ENCODE measurements around the gene MTHFD1L.
A peak's percentile ranks its signal among the peaks of the same experiment; 100 is the strongest.

Gene MTHFD1L

GRCh38 chr6:150994026-150994425 lies 128.5 kb downstream of the MTHFD1L start:
- DNase-seq, result no peak

GRCh38 chr6:150996968-150997367 lies 131.5 kb downstream of the MTHFD1L start:
- no peak for DNase-seq

GRCh38 chr6:150999107-150999506 lies 133.6 kb downstream of the MTHFD1L start:
- DNase-seq, result no peak

- no peak for DNase-seq
Observed at GRCh38 chr6:150999576-150999975, 134.1 kb downstream of the MTHFD1L start.

- no peak for DNase-seq
Observed at GRCh38 chr6:151001387-151002056, 136.0 kb downstream of the MTHFD1L start.

- DNase-seq, result no peak
Observed at GRCh38 chr6:151002057-151002450, 136.6 kb downstream of the MTHFD1L start.

- DNase-seq, result no peak
Observed at GRCh38 chr6:151002491-151002935, 137.0 kb downstream of the MTHFD1L start.

- DNase-seq, result no peak
Observed at GRCh38 chr6:151004383-151005024, 139.0 kb downstream of the MTHFD1L start.

GRCh38 chr6:151005164-151005563 lies 139.7 kb downstream of the MTHFD1L start:
- no peak for DNase-seq

GRCh38 chr6:151005896-151006632 lies 140.6 kb downstream of the MTHFD1L start:
- DNase-seq, result no peak

GRCh38 chr6:151007076-151007475 lies 141.6 kb downstream of the MTHFD1L start:
- DNase-seq, result no peak

- DNase-seq, result no peak
Observed at GRCh38 chr6:151007922-151008321, 142.4 kb downstream of the MTHFD1L start.

- DNase-seq, result no peak
Observed at GRCh38 chr6:151008425-151008824, 142.9 kb downstream of the MTHFD1L start.

- DNase-seq, result no peak
Observed at GRCh38 chr6:151009576-151009975, 144.1 kb downstream of the MTHFD1L start.

- DNase-seq, result no peak
Observed at GRCh38 chr6:151010071-151010470, 144.6 kb downstream of the MTHFD1L start.

- DNase-seq, result no peak
Observed at GRCh38 chr6:151012321-151013294, 147.1 kb downstream of the MTHFD1L start.

- peak; percentile 65 for DNase-seq
Observed at GRCh38 chr6:151014404-151015100, 149.1 kb downstream of the MTHFD1L start.

- no peak for DNase-seq
Observed at GRCh38 chr6:151015101-151015700, 149.7 kb downstream of the MTHFD1L start.

- DNase-seq, result no peak
Observed at GRCh38 chr6:151016107-151016506, 150.6 kb downstream of the MTHFD1L start.

- DNase-seq, result no peak
Observed at GRCh38 chr6:151018046-151018445, 152.5 kb downstream of the MTHFD1L start.

GRCh38 chr6:151018911-151019782 lies 153.6 kb downstream of the MTHFD1L start:
- no peak for DNase-seq
